Suprapubic skin (tissue), 3 donors: Measurements from ENCODE around the gene CLNK.

Experiments
- EP300 ChIP-seq: sonication (generic); formaldehyde crosslinking; IDR thresholded peaks from one replicate; pipeline ENCODE4 v1.6.1; 2017; ENCODE audit warnings: antibody characterized with exemption
- POLR2A ChIP-seq, 2 donors: fragments of 450-650 bp; IDR thresholded peaks; one replicate each; pipeline ENCODE4 v1.6.1; 2017; ENCODE audit warnings: antibody characterized with exemption in 2 of 2, mild to moderate bottlenecking in 2 of 2, moderate library complexity in 2 of 2
- TF ChIP-seq, protein P1 (sequence below), 2 donors: fragments of 200-600 bp in 1 of 2; fragments of 450-650 bp in 1 of 2; sonication (generic) in 1 of 2; IDR thresholded peaks; one replicate each; pipeline ENCODE4 v1.5.1; 2016 to 2019; ENCODE audit warnings: antibody characterized with exemption in 2 of 2, mild to moderate bottlenecking in 1 of 2, moderate library complexity in 1 of 2

- no peak for TF ChIP-seq EP300
- no peak for TF ChIP-seq POLR2A (IDR thresholded peaks at IDR 0.05)
- TF ChIP-seq, protein P1, sequence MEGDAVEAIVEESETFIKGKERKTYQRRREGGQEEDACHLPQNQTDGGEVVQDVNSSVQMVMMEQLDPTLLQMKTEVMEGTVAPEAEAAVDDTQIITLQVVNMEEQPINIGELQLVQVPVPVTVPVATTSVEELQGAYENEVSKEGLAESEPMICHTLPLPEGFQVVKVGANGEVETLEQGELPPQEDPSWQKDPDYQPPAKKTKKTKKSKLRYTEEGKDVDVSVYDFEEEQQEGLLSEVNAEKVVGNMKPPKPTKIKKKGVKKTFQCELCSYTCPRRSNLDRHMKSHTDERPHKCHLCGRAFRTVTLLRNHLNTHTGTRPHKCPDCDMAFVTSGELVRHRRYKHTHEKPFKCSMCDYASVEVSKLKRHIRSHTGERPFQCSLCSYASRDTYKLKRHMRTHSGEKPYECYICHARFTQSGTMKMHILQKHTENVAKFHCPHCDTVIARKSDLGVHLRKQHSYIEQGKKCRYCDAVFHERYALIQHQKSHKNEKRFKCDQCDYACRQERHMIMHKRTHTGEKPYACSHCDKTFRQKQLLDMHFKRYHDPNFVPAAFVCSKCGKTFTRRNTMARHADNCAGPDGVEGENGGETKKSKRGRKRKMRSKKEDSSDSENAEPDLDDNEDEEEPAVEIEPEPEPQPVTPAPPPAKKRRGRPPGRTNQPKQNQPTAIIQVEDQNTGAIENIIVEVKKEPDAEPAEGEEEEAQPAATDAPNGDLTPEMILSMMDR (IDR thresholded peaks at IDR 0.05) = no peak
Observed at GRCh38 chr4:10535912-10536311, 148.7 kb downstream of the CLNK start.
